ENCODE data around the gene LETM1.

DNA sequence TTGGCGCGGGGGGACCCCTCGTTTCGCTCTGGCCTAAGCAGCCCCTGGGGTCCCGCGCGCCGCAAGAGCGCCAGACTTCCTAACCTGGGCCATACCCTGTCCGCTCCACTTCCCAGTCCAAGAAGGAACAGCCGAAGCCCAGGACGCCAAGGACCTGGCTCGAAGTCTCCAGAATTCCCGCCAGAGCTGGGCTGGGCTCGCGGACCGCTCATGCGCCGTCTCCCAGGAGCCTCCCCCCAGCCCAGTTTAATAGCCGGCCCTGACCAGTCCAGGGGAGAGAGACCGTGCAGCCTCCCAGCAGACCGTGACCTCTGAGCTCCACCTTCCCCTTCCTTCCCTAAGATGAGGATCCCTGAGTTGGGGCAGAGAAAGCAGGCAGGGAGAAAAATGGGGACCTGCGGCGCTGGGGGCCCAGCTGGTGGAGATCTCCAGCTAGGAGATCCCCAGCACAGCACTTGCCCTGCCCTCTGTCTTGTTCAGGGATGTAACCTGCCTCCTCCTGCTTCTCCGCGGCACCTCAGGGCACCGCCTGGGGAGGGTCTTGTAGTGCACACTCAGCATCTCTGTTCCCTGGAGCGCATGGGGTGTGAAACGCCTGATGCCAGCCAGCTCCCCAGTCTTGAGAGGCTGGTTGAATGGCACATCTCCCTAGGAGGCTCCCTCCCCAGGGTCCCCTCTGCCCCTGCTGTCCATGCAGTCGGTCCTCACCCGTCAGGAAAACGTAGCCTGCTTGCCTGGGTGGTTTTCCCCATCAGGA, 1.2 kb upstream of the LETM1 start:
- TF ChIP-seq EZH2 (IDR thresholded peaks at IDR 0.05; ENCODE audit: insufficient read depth, poor library complexity, severe bottlenecking): no peak
- no peak for TF ChIP-seq EZH2phosphoT487 (IDR thresholded peaks at IDR 0.05; ENCODE audit: insufficient read depth, low read depth)
